ENCODE data around the gene LINS1. TPM values are rescaled to one million over a fixed set of nuclear protein-coding genes. Genes with fewer than 3 reads are reported as not detected.

The LINS1 gene
- total RNA-seq, 4 donors from 2014 or later: 32.9 to 63.0 (median 53.3) TPM

DNA sequence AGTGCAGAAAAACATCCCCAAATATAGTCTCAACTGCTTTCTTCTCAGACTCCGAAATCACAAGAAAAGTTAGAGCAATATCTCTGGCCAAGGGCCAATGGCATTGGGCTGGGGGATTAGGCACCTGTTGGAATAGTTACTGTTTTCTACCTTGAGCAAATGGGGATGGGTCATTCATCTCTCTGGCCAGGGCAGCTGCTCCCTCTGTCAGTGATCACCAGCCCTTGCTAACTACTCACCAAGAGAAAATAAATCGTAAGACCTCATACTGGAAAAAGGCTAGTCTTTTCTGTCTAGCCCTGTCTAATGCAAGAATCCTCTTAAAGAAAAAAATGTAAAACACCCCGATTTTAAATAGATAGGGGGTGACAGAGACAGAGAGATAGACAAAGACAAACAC lies 84.1 kb downstream of the LINS1 start:
- TF ChIP-seq, protein P1, sequence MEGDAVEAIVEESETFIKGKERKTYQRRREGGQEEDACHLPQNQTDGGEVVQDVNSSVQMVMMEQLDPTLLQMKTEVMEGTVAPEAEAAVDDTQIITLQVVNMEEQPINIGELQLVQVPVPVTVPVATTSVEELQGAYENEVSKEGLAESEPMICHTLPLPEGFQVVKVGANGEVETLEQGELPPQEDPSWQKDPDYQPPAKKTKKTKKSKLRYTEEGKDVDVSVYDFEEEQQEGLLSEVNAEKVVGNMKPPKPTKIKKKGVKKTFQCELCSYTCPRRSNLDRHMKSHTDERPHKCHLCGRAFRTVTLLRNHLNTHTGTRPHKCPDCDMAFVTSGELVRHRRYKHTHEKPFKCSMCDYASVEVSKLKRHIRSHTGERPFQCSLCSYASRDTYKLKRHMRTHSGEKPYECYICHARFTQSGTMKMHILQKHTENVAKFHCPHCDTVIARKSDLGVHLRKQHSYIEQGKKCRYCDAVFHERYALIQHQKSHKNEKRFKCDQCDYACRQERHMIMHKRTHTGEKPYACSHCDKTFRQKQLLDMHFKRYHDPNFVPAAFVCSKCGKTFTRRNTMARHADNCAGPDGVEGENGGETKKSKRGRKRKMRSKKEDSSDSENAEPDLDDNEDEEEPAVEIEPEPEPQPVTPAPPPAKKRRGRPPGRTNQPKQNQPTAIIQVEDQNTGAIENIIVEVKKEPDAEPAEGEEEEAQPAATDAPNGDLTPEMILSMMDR (IDR thresholded peaks at IDR 0.05): no peak
- no peak for TF ChIP-seq POLR2A (IDR thresholded peaks at IDR 0.05)

More for the DNA sequence above, 84.1 kb downstream of the LINS1 start:
- 73 to 81% methylated on average over 3 of the region's 3 CpGs for WGBS, 2 donors
- no peaks in the 10 kb centered on the region for H3K4me1 ChIP-seq
- no peaks in the 10 kb centered on the region for H3K27me3 ChIP-seq
- H3K4me3 ChIP-seq (replicated peaks in 1 of 3): no peak overlapping the region
- no peak for DNase-seq
- intact Hi-C loops (cut with DNase I): no loop called here
- no peak overlapping the region for H3K27ac ChIP-seq
- no peaks in the 10 kb centered on the region for H3K36me3 ChIP-seq
- no peaks in the 10 kb centered on the region for H3K9me3 ChIP-seq

Small RNAs within 50 kb of the gene (small RNA-seq; reads per million reads assigned to genes)
- not detected for gene RF00019
- not detected for gene RNU6-181P
- gene RNU6-322P: not detected

Other genes starting within 250 kb of the LINS1 start
- gene CERS3, start 73.2 kb downstream of the LINS1 start, total RNA-seq: 1 to 10 TPM in 1 of 4 donors, under 1 TPM in 2, not detected in 1; 0.13 to 2.0 (median 0.45) TPM
- gene ASB7, start 405 bp upstream of the LINS1 start, total RNA-seq: 10 to 100 TPM; 16.2 to 21.0 (median 19.7) TPM